Neuron (in vitro differentiated cells): ENCODE measurements around the gene FGF9.
A peak's percentile ranks its signal among the peaks of the same experiment; 100 is the strongest.

Experiments
- H2AFZ ChIP-seq: one replicate; pipeline ENCODE4 v1.6.1; 2013; ENCODE audit warnings: low read depth, mild to moderate bottlenecking, inconsistent platforms, low read length, moderate library complexity
- H3K27me3 ChIP-seq: one replicate; pipeline ENCODE4 v1.6.1; 2013; ENCODE audit warnings: low read length; ENCODE audit not compliant: insufficient read depth
- H3K36me3 ChIP-seq: one replicate; pipeline ENCODE4 v1.6.1; 2013; ENCODE audit warnings: low read length; ENCODE audit not compliant: insufficient read depth
- H3K4me1 ChIP-seq: one replicate; pipeline ENCODE4 v1.6.1; 2013; ENCODE audit warnings: low read length; ENCODE audit not compliant: insufficient read depth
- H3K4me3 ChIP-seq: 2 replicates; pipeline ENCODE4 v1.5.1; 2013; ENCODE audit warnings: mild to moderate bottlenecking, low read length, moderate library complexity
- H3K9me3 ChIP-seq: one replicate; pipeline ENCODE4 v1.6.1; 2013; ENCODE audit warnings: low read length

FGF9 gene

DNA sequence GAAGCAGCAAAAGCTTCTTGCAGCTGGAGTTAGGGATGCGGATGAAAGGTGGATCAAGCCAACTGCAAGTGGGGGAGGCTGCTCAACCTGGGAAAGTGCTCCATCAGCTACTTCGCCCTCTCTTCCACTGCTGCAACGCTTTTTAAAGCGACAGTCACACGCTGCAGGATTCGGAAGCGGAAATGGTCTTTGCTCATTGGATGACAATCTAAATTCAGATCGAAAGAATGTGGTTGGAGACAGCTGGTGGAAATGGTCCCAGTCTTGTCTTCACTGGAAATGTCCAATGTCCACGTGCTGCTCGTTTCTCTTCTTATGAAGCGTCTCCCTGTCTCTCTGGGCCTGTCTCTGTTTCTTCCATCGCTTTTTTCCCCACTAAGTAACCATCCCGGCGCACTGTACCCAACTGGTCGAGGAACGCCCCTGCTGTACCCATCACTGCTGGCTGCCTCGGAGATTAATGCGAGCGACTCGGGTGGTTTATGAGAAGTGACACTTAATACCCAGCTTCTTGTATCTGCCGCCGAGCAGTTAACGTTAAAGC is 2.1 kb upstream of the FGF9 start:
- H3K27me3 ChIP-seq, result peaks cover 22% of the 10 kb centered on the region
- peak overlapping the region; percentile 86 for H2AFZ ChIP-seq

DNA sequence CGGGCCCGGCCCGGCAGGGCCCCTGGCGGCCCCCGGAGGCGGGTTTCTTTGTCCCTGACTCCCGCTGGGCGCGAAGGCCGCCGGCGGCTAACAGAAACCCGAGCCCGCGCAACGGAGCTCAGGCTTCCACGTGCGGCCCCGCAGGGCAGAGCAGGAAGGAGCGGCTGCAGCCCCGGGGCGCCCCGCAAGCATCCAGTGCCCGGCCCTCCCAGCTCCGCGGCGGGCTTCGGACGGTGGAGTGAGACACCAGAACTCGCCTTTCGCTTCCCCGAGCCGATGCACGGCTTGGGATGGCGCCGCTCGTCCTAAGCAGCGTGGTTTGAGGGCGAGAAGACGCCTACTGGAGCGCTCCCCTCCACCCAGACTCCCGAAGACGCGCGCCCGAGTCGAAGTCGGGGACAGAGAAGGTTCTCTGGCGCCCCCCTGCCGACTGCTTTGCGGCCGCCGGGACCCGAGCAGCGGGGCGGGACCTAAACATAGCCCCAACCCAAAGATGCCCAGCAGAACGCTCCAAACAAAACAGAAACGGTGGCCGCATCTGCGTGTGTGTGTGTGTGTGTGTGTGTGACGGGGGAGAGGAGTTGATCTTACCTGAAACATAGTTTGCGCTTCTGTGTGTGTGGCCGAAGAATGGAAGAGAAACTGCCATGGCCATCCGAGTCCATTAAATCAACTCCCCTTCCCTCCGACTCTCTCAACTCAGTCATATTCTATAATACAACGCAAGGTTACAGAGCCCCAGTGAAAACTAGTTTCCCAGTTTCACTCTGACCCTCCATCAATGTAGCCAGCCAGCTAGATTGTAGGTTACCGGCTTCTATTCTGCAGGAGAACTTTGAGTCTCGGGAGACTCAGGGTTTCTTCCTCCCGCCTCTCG is 629 bp upstream of the FGF9 start:
- Histone ChIP-seq H3K4me1 (peaks cover 33% of the 10 kb centered on the region), H3K27me3 (peaks cover 22% of the 10 kb centered on the region), H3K9me3 (no peaks in the 10 kb centered on the region), H3K4me3 (peak overlapping the region; percentile 68), H3K36me3 (no peaks in the 10 kb centered on the region), H2AFZ (peak overlapping the region; percentile 86)

More for the DNA sequence above, 2.1 kb upstream of the FGF9 start:
- Histone ChIP-seq H3K9me3 (no peaks in the 10 kb centered on the region), H3K4me1 (peaks cover 33% of the 10 kb centered on the region), H3K36me3 (no peaks in the 10 kb centered on the region), H3K4me3 (peak overlapping the region; percentile 68)

DNA sequence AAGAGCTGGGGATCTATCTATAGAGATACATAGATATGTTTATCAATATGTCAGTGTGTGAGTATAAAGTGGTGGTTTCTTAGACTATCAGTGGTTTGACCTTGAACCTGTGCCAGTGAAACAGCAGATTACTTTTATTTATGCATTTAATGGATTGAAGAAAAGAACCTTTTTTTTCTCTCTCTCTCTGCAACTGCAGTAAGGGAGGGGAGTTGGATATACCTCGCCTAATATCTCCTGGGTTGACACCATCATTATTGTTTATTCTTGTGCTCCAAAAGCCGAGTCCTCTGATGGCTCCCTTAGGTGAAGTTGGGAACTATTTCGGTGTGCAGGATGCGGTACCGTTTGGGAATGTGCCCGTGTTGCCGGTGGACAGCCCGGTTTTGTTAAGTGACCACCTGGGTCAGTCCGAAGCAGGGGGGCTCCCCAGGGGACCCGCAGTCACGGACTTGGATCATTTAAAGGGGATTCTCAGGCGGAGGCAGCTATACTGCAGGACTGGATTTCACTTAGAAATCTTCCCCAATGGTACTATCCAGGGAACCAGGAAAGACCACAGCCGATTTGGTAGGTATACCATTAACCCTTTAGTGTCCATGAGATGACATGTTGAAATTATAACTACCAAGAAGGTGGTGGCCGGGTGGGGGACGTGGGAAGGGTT is 880 bp downstream of the FGF9 start:
- H3K27me3 ChIP-seq, result peaks cover 22% of the 10 kb centered on the region
- H2AFZ ChIP-seq, result no peak overlapping the region
- H3K36me3 ChIP-seq, result no peaks in the 10 kb centered on the region
- H3K4me1 ChIP-seq, result peaks cover 45% of the 10 kb centered on the region
- no peaks in the 10 kb centered on the region for H3K9me3 ChIP-seq
- peak overlapping the region; percentile 68 for H3K4me3 ChIP-seq

DNA sequence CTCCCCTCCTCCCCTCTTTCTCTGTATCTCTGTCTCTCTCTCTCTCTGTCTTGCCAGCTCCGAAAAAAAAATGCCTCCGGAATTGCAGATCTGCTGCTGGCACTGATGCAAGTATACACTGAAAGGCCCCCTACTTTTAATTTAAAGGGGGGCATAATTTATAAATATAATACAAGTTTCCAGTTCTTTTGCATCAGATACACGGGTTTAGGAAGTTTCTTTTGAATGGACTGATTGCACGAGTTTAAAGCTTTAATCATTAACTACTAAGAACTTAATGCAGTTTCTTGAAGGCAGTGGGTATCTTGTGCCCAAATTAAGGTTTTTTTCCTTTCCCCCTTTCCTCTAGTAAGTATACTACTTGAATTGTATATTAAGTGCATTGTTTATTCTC is 1.4 kb downstream of the FGF9 start:
- Histone ChIP-seq H3K36me3 (no peaks in the 10 kb centered on the region), H3K27me3 (peaks cover 22% of the 10 kb centered on the region), H3K4me1 (peaks cover 45% of the 10 kb centered on the region), H3K4me3 (peak overlapping the region; percentile 68), H3K9me3 (no peaks in the 10 kb centered on the region), H2AFZ (no peak overlapping the region)

DNA sequence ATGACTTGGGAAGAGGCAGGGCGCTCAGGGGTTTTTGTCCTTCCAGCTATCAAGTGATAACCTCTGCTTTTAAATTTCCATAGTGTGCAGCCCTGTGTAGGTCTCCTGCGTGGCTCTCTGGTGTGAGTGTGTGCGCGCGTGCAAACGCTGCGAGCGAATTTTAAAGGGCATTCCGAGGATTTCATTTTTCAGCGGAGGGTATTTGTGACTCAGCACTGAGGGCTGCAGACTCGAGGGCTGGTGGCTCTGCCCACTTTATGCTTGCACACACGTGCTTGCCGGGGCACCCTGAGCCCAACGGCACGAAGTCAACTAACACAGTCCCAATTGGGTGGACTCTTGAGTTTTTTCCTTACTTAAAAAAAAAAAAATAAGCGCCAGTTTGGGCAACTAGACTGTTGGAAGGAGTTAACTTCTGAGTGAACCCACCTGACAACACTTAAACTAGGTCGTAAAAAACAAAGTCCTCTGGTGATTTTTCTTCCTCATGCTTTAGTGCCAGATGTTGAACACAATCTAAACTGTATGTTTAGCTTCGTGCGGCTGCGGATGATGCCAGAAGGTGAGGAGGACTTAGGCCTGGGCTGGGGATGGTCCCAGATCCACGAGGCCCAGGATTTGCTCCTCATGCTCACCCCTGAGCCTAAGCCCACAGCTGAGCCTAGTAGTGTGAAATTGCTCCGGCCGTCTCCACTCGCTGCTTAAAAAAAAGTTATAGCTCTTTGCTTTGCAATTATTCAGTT is 2.1 kb downstream of the FGF9 start:
- Histone ChIP-seq H3K4me3 (peak overlapping the region; percentile 68), H3K36me3 (no peaks in the 10 kb centered on the region), H3K27me3 (peaks cover 22% of the 10 kb centered on the region), H3K9me3 (no peaks in the 10 kb centered on the region), H3K4me1 (peaks cover 45% of the 10 kb centered on the region), H2AFZ (peak overlapping the region; percentile 88)

DNA sequence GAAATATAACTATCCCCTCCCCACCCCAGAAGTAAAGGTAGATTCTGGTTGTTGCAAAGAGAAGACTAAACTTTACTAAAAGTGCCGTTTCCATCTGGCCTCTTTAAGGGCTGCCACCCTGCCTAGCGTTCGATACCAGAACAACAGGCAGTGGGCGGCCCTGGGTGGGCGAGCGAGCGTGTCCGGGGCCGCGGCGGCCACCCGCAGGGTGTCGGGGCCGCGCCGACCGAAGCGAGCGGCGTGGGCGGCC is 2.6 kb downstream of the FGF9 start:
- peaks cover 40% of the 10 kb centered on the region for H3K4me1 ChIP-seq
- H3K27me3 ChIP-seq, result peaks cover 22% of the 10 kb centered on the region
- H2AFZ ChIP-seq, result peak overlapping the region; percentile 88
- no peaks in the 10 kb centered on the region for H3K36me3 ChIP-seq
- no peaks in the 10 kb centered on the region for H3K9me3 ChIP-seq
- peak overlapping the region; percentile 68 for H3K4me3 ChIP-seq

DNA sequence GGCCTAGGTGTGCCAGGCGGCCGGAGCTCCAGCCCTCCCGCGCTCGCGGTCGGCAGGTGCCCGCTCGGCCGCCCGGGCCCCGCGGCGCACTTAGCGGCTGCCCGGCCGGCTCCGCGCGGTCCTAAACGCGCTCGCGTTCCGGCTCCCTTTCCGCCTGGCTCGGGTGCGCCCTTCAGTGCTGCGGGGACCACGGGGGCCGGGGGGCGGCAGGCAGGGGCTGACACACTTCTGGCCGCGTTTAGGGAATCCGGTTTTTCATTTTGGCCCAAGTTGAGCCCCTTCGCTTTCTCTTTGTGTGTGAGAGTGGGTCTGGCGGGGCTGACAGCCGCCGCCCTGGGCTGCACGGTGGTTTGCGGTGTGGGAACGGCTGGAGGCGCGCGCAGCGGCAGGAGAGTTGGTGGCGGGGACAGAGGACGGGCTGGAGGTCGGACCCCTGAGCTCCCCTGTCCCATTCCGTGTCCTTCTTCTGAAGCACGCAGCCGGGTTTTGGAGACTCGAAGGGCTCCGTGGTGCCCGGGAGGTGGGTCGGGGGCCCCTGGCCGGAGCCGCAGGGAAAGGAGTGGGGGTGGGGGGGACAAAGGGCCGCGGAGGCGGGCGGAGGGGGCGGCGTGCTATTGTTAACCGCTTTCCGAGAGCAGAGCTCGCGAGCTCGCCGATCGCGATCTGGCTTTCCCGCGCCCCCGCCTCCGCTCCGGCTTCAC is 3.1 kb downstream of the FGF9 start:
- peaks cover 36% of the 10 kb centered on the region for H3K4me1 ChIP-seq
- H3K36me3 ChIP-seq, result no peaks in the 10 kb centered on the region
- peak overlapping the region; percentile 88 for H2AFZ ChIP-seq
- H3K27me3 ChIP-seq, result peaks cover 22% of the 10 kb centered on the region
- H3K9me3 ChIP-seq, result no peaks in the 10 kb centered on the region
- peak overlapping the region; percentile 68 for H3K4me3 ChIP-seq

DNA sequence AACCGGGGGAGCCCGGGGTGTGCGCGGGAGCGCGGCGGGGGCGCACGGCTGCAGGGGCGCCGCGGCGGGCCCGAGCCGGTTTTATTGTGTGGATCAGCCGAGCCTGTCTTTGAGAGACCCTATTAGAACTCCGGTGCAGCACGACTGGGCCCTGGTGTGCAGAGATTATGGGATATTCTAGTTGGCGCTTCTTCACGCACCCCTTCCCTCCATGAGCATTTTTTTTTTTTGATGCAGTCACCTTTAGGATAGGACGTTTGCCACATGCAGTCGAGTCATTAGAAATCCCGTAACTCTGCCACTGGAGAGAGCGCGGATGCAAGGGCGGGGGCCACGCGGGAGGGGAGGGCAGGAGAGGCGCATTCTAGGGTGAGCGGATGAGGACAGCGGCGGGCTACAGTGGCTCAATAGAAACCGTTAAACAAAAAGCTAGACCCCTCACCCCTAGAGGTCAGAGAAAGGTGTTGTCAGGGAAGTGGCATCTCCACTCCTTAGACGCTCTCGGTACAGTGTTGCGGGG is 3.7 kb downstream of the FGF9 start:
- Histone ChIP-seq H3K36me3 (no peaks in the 10 kb centered on the region), H2AFZ (peak overlapping the region; percentile 71), H3K27me3 (peaks cover 22% of the 10 kb centered on the region), H3K4me1 (peaks cover 35% of the 10 kb centered on the region), H3K4me3 (peak overlapping the region; percentile 68), H3K9me3 (no peaks in the 10 kb centered on the region)

DNA sequence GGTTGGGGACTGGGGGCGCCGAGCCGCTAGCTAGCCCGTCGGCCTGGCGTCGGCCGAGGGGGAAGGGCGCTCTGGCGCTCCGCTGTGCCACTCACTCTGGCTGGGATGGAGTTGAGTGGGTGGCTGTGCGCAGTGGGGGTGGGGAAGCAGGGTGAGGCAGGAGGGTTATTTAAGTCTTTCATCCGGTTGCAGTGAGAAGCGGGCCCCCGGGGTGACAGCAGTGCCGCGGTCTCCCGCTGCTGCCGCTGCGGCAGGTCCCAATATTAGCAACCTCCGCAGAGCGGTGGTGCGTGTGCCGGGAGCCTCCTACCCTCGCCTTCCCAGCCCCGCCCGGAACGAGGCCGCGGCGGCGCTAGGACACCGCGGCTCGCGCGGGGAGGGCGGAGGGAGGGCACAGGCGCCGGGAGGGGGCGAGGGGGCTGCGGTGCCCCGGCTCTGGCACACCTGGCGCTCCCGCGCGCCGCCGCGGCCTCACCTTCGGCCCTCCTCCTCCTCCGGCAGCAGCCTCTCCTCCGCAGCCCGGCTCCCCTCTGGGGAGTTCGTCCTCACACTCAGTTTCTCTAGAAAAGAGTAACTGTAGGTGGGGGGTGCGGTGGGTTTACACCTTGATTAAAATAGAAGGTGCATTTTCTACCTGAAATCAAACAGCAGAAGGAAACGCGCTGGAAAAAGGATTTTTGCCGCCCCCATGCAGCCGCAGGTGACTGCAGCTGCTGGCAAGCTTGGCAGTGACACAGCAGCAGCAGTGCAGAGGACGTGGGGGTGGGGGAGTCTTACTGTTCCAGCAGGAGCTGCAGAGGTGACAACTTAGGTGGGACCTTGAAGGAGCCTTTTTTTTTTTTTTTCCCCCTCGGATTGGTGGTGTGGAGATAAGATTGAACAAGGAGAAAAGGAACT is 4.5 kb downstream of the FGF9 start:
- peak overlapping the region; percentile 68 for H3K4me3 ChIP-seq
- H3K27me3 ChIP-seq, result peaks cover 22% of the 10 kb centered on the region
- peaks cover 35% of the 10 kb centered on the region for H3K4me1 ChIP-seq

DNA sequence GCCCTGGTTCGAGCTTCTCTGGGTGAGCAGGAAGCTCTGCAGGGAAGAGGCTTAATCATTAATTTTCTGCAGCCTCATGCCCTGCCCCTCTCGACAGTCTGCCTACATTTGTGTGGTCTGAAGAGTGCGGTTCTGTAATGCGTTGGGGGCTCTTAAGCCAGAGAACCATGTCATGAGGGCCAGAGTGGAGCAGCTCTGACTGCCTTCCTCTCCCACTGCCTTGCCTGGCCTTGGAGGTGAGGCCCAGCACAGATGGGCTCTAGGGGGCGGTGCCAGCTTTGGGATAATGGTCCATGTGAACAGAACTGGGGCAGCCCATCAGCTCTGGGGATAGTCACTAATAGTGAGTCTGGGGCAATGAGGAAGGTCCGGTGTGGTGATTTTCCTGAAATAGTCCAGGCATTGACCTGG is 5.7 kb downstream of the FGF9 start:
- Histone ChIP-seq H3K27me3 (peaks cover 18% of the 10 kb centered on the region), H3K9me3 (no peaks in the 10 kb centered on the region), H3K4me3 (no peak overlapping the region)

More for the DNA sequence above, 4.5 kb downstream of the FGF9 start:
- peak overlapping the region; percentile 74 for H2AFZ ChIP-seq
- H3K9me3 ChIP-seq, result no peaks in the 10 kb centered on the region
- no peaks in the 10 kb centered on the region for H3K36me3 ChIP-seq

DNA sequence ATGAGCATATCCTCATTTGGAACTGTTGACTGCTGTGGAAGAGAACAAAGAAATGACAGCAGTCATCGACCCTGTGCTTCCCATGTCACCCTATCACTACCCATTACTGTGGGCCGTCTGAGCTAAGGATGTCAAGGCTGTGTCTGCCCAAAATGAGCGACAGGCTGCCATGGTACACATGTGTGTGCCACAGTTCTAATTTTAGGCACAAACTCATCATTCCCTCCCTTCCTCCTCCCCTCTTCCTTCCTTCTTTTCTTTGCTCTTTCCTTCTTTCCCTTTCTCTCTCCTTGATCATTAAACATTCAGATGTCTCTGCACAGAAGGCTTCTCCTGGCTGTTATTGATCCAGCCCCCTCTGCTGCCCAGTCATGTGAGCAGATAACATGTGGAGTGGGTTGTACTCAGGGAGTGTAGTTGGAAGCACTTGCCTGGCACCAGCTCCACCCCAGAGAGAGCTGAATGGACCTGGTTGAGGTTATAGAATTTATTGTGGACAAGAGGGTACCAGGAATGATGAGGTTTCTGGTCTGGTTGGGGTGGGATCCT is 6.3 kb downstream of the FGF9 start:
- Histone ChIP-seq H3K9me3 (no peaks in the 10 kb centered on the region), H3K36me3 (peaks cover 9% of the 10 kb centered on the region), H3K4me1 (peaks cover 24% of the 10 kb centered on the region), H2AFZ (no peak overlapping the region), H3K27me3 (peaks cover 13% of the 10 kb centered on the region), H3K4me3 (no peak overlapping the region)

More for the DNA sequence above, 5.7 kb downstream of the FGF9 start:
- H2AFZ ChIP-seq, result no peak overlapping the region
- H3K4me1 ChIP-seq, result peaks cover 29% of the 10 kb centered on the region
- H3K36me3 ChIP-seq, result peaks cover 4% of the 10 kb centered on the region
